IMR-90 (cell line): ENCODE results near the gene TBC1D8. TPM values are rescaled to one million over a fixed set of nuclear protein-coding genes. Genes with fewer than 3 reads are reported as not detected.
A peak's percentile ranks its signal among the peaks of the same experiment; 100 is the strongest.

Source experiments
- ATAC-seq: fragments of 200-7000 bp; cut with Tn5 transposase; 2 replicates; pipeline ENCODE4 v1.9.1; 2020; ENCODE audit warnings: low read depth, mild to moderate bottlenecking, moderate library complexity
- BruUV-seq: library from RNA; stranded (reverse); fragments of 400-500 nt; replicated peaks from 2 replicates; lab custom pipeline; 2021; lab: Mats Ljungman, UMichigan
- CTCF ChIA-PET: fragments of 300-600 bp; formaldehyde crosslinking; extraction: SDS; loops from one replicate; lab custom pipeline; 2021; ENCODE audit warnings: antibody characterized with exemption; lab: Yijun Ruan, JAX
- POLR2A ChIA-PET: fragments of 300-600 bp; sonication (Branson Sonifier 250); formaldehyde crosslinking; loops from one replicate; lab custom pipeline; 2022; ENCODE audit warnings: antibody characterized with exemption; ENCODE audit not compliant: unreplicated experiment; lab: Charles Lee
- DNase-seq: peaks from one replicate; pipeline ENCODE4 v3.0.0; 2013
- H2AFZ ChIP-seq: replicated peaks from 2 replicates; pipeline ENCODE3; 2013; ENCODE audit warnings: low read length, mild to moderate bottlenecking; ENCODE audit not compliant: poor library complexity
- H2AK5ac ChIP-seq: 2 replicates; pipeline ENCODE4 v1.6.1; 2013; ENCODE audit warnings: low read depth, low read length, inconsistent platforms
- H2AK9ac ChIP-seq: replicated peaks from 2 replicates; pipeline ENCODE3; 2013; ENCODE audit warnings: mild to moderate bottlenecking, low read depth, low read length, moderate library complexity; ENCODE audit not compliant: poor library complexity
- H2BK120ac ChIP-seq: 2 replicates; pipeline ENCODE4 v1.6.1; 2013; ENCODE audit warnings: low read depth, low read length, inconsistent platforms
- H2BK15ac ChIP-seq: 3 replicates; pipeline ENCODE4 v1.6.1; 2013; ENCODE audit warnings: low read depth, low read length, inconsistent platforms
- H2BK20ac ChIP-seq: 2 replicates; pipeline ENCODE4 v1.6.1; 2013; ENCODE audit warnings: low read depth, mild to moderate bottlenecking, inconsistent platforms, low read length, moderate library complexity
- H2BK5ac ChIP-seq: 2 replicates; pipeline ENCODE4 v1.6.1; 2013; ENCODE audit warnings: mild to moderate bottlenecking, low read depth, low read length, inconsistent platforms; ENCODE audit not compliant: poor library complexity, severe bottlenecking
- H3K14ac ChIP-seq: replicated peaks from 2 replicates; pipeline ENCODE4 v1.6.1; 2013; ENCODE audit warnings: low read depth, low read length, inconsistent platforms
- H3K18ac ChIP-seq: 2 replicates; pipeline ENCODE4 v1.6.1; 2013; ENCODE audit warnings: low read depth, low read length, control low read depth
- H3K23ac ChIP-seq: 2 replicates; pipeline ENCODE4 v1.6.1; 2013; ENCODE audit warnings: low read depth, low read length, inconsistent platforms
- H3K27ac ChIP-seq: 2 replicates; pipeline ENCODE4 v1.5.1; 2013; ENCODE audit warnings: mild to moderate bottlenecking, control low read depth, low read length; ENCODE audit not compliant: insufficient read depth
- H3K27me3 ChIP-seq: 2 replicates; pipeline ENCODE4 v1.6.1; 2013; ENCODE audit warnings: low read length; ENCODE audit not compliant: control insufficient read depth, insufficient read depth
- H3K36me3 ChIP-seq: 2 replicates; pipeline ENCODE4 v1.6.1; 2013; ENCODE audit warnings: low read length, mixed read lengths; ENCODE audit not compliant: control insufficient read depth, insufficient read depth
- H3K4ac ChIP-seq: 2 replicates; pipeline ENCODE4 v1.6.1; 2013; ENCODE audit warnings: low read depth, low read length, inconsistent platforms
- H3K4me1 ChIP-seq: 2 replicates; pipeline ENCODE4 v1.6.1; 2013; ENCODE audit warnings: low read length, mixed read lengths; ENCODE audit not compliant: control insufficient read depth, insufficient read depth
- H3K4me2 ChIP-seq: 2 replicates; pipeline ENCODE4 v1.6.1; 2013; ENCODE audit warnings: low read depth, mild to moderate bottlenecking, control low read depth, low read length, moderate library complexity
- H3K4me3 ChIP-seq: 2 replicates; pipeline ENCODE4 v1.5.1; 2013; ENCODE audit warnings: low read depth, mild to moderate bottlenecking, control low read depth, low read length, moderate library complexity; ENCODE audit not compliant: insufficient read depth
- H3K56ac ChIP-seq: 2 replicates; pipeline ENCODE4 v1.6.1; 2013; ENCODE audit warnings: low read length, inconsistent platforms; ENCODE audit not compliant: insufficient read depth; ENCODE audit errors: extremely low read depth
- H3K79me1 ChIP-seq, 2 experiments: 2 replicates each; pipeline ENCODE4 v1.6.1; 2013; ENCODE audit warnings: low read length in 2 of 2, inconsistent platforms in 1 of 2, low read depth in 1 of 2
- H3K9ac ChIP-seq: 2 replicates; pipeline ENCODE4 v1.6.1; 2013; ENCODE audit warnings: low read depth, low read length, control low read depth
- H3K9me1 ChIP-seq: 2 replicates; pipeline ENCODE4 v1.6.1; 2013; ENCODE audit warnings: low read length, inconsistent platforms; ENCODE audit not compliant: insufficient read depth
- H3K9me3 ChIP-seq: 2 replicates; pipeline ENCODE4 v1.6.1; 2013; ENCODE audit warnings: low read length; ENCODE audit not compliant: control insufficient read depth, insufficient read depth
- H4K20me1 ChIP-seq: 2 replicates; pipeline ENCODE4 v1.6.1; 2013; ENCODE audit warnings: low read length, inconsistent platforms; ENCODE audit not compliant: insufficient read depth
- H4K5ac ChIP-seq: 2 replicates; pipeline ENCODE4 v1.6.1; 2013; ENCODE audit warnings: mild to moderate bottlenecking, low read depth, low read length, control low read depth
- H4K8ac ChIP-seq, 2 experiments: 2 replicates each; pipeline ENCODE4 v1.6.1; 2013; ENCODE audit warnings: low read depth in 2 of 2, low read length in 2 of 2, control low read depth in 1 of 2, inconsistent platforms in 1 of 2
- H4K91ac ChIP-seq: 2 replicates; pipeline ENCODE4 v1.6.1; 2013; ENCODE audit warnings: low read depth, low read length, inconsistent platforms; ENCODE audit not compliant: insufficient read depth
- CEBPB ChIP-seq: IDR thresholded peaks from 2 replicates; pipeline ENCODE4 v1.6.1; 2012; ENCODE audit warnings: low read depth, low read length, improper control_type of control experiment
- POLR2A ChIP-seq: IDR thresholded peaks from 2 replicates; pipeline ENCODE4 v1.6.1; 2012; ENCODE audit warnings: mild to moderate bottlenecking, low read depth, low read length
- WGBS, 2 experiments: methylation state at CpG; one replicate each; pipeline versions ENCODE4 v1.1.5 to v1.1.7; 2013; ENCODE audit warnings: missing lambda C conversion rate in 2 of 2; ENCODE audit not compliant: insufficient read length in 1 of 2; ENCODE audit errors: extremely low coverage in 2 of 2; 5-methylcytosine and 5-hydroxymethylcytosine counted together
- dilution Hi-C: fragments of 300-500 bp; cut with HindIII; formaldehyde crosslinking; loops from one replicate; pipeline ENCODE4 v1.14.3; 2018; ENCODE audit warnings: low sequenced_read_pairs; ENCODE audit not compliant: unreplicated experiment
- in situ Hi-C: fragments of 300-500 bp; cut with MboI; formaldehyde crosslinking; loops from 3 replicates; pipeline ENCODE4 v1.14.3; 2019; ENCODE audit warnings: low sequenced_read_pairs, inconsistent platforms, mixed read lengths
- intact Hi-C: fragments of 100-400 bp; cut with micrococcal nuclease; formaldehyde crosslinking; loops from 2 replicates; pipeline ENCODE4 v1.10.0; 2022
- polyA plus RNA-seq, 3 experiments: library from polyadenylated mRNA; depleted of rRNA; stranded (reverse); fragments of >200 nt; gene quantifications; 2 replicates each; pipeline ENCODE4 v1.2.3, GENCODE V29; 2012; ENCODE audit warnings: low replicate concordance in 1 of 3
- total RNA-seq: library from RNA; depleted of rRNA; stranded (reverse); fragments of >200 nt; gene quantifications from 2 replicates; pipeline ENCODE4 v1.2.3, GENCODE V29; 2012

TBC1D8 gene
- total and polyA plus RNA-seq, 2 of the 4 experiments (the other 2 are of a cell fraction): 1.3 to 1.5 TPM

GRCh38 chr2:101007415-101008345, 143.5 kb downstream of the TBC1D8 start:
- 0 out of 2 replicates have a peak overlapping the region, but pooled peaks have one; percentile 12 for H3K23ac ChIP-seq
- dilution Hi-C loops (no loop called here), in situ Hi-C loops (no loop called here), intact Hi-C loops (no loop called here)
- H2BK20ac ChIP-seq: no peak overlapping the region
- H3K9ac ChIP-seq: no peak overlapping the region
- POLR2A ChIA-PET: interaction anchor here (0.6 kb wide), 2 partner anchors 29 to 43 kb away, joined by 3 read pairs; no protein-coding TSS in a partner anchor
- no peak overlapping the region for H2BK120ac ChIP-seq
- H3K9me1 ChIP-seq: peaks cover 16% of the 10 kb centered on the region
- BruUV-seq: no TSS peak
- no peaks in the 10 kb centered on the region for H3K9me3 ChIP-seq
- no peak for DNase-seq
- peak overlapping the region in 1 of 2 experiments; percentile 24; a peak in 1 of 4 replicates for H4K8ac ChIP-seq
- H2AK9ac ChIP-seq: no peak overlapping the region
- H3K27me3 ChIP-seq: no peaks in the 10 kb centered on the region
- no peak overlapping the region for H3K18ac ChIP-seq
- H3K56ac ChIP-seq: no peak overlapping the region
- peaks cover 51% of the 10 kb centered on the region for H3K36me3 ChIP-seq
- H3K4me2 ChIP-seq: no peak overlapping the region
- peaks cover 6% of the 10 kb centered on the region for H3K4me1 ChIP-seq
- no peak for ATAC-seq
- no peak overlapping the region for H2AFZ ChIP-seq
- H3K79me1 ChIP-seq: peaks cover 21 to 68% of the 10 kb centered on the region in 2 experiments
- H2BK15ac ChIP-seq: no peak overlapping the region
- no peak overlapping the region for H3K14ac ChIP-seq
- no peak overlapping the region for H4K5ac ChIP-seq
- H2AK5ac ChIP-seq: no peak overlapping the region
- H2BK5ac ChIP-seq: no peak overlapping the region
- TF ChIP-seq POLR2A (0 out of 2 replicates have a peak, but pooled peaks have one; percentile 10), CEBPB (no peak)
- no peak overlapping the region for H3K4ac ChIP-seq
- CTCF ChIA-PET: interaction anchor here (0.6 to 1.4 kb wide), 2 partner anchors 198 to 326 kb away, joined by 4 read pairs; no protein-coding TSS in a partner anchor
- peaks cover 74% of the 10 kb centered on the region for H4K20me1 ChIP-seq
- no peak overlapping the region for H3K27ac ChIP-seq
- no peak overlapping the region for H4K91ac ChIP-seq
- no CpG with 5 or more reads among the region's 11 CpGs for WGBS, 2 experiments
- H3K4me3 ChIP-seq: no peak overlapping the region
